GM19463 (cell line): ENCODE results near the gene DNAJC5.

Source experiments
- ATAC-seq: cut with Tn5 transposase; IDR thresholded peaks from one replicate; pipeline ENCODE4 v1.9.1; 2021; ENCODE audit warnings: mild to moderate bottlenecking, moderate library complexity; ENCODE audit not compliant: unreplicated experiment

The DNAJC5 gene

GRCh38 chr20:63939061-63939935 lies 44.4 kb downstream of the DNAJC5 start:
- ATAC-seq, result no peak

- no peak for ATAC-seq
Measured at GRCh38 chr20:63940071-63940471, 45.1 kb downstream of the DNAJC5 start.

- no peak for ATAC-seq
Measured at GRCh38 chr20:63940472-63941266, 45.7 kb downstream of the DNAJC5 start.

- ATAC-seq, result no peak
Measured at GRCh38 chr20:63941282-63942081, 46.6 kb downstream of the DNAJC5 start.

GRCh38 chr20:63942250-63942951 lies 47.5 kb downstream of the DNAJC5 start:
- ATAC-seq, result no peak

GRCh38 chr20:63942969-63943807 lies 48.3 kb downstream of the DNAJC5 start:
- no peak for ATAC-seq

- ATAC-seq, result no peak
Measured at GRCh38 chr20:63943808-63944077, 48.8 kb downstream of the DNAJC5 start.

- no peak for ATAC-seq
Measured at GRCh38 chr20:63944078-63944941, 49.4 kb downstream of the DNAJC5 start.

GRCh38 chr20:63945031-63945658 lies 50.2 kb downstream of the DNAJC5 start:
- no peak for ATAC-seq

- ATAC-seq, result no peak
Measured at GRCh38 chr20:63945921-63946920, 51.3 kb downstream of the DNAJC5 start.

GRCh38 chr20:63946986-63947637 lies 52.2 kb downstream of the DNAJC5 start:
- ATAC-seq, result no peak

GRCh38 chr20:63947638-63948456 lies 52.9 kb downstream of the DNAJC5 start:
- ATAC-seq, result no peak

GRCh38 chr20:63950701-63951397 lies 55.9 kb downstream of the DNAJC5 start:
- no peak for ATAC-seq

GRCh38 chr20:63951398-63952209 lies 56.7 kb downstream of the DNAJC5 start:
- no peak for ATAC-seq

GRCh38 chr20:63952210-63952535 lies 57.2 kb downstream of the DNAJC5 start:
- no peak for ATAC-seq
